Neural progenitor cell (in vitro differentiated cells): ENCODE measurements around the gene ARMC9. TPM values are rescaled to one million over a fixed set of nuclear protein-coding genes. Genes with fewer than 3 reads are reported as not detected.

Experiments
- DNase-seq: peaks from one replicate; pipeline ENCODE4 v3.0.0-alpha.2; 2016; ENCODE audit warnings: low spot score
- H2AFZ ChIP-seq: fragments of 200-600 bp; sonication (generic); replicated peaks from 2 replicates; pipeline ENCODE4 v1.6.1; 2016; ENCODE audit warnings: antibody characterized with exemption
- H3F3A ChIP-seq: fragments of 200-600 bp; sonication (generic); 2 replicates; pipeline ENCODE4 v1.6.1; 2016; ENCODE audit warnings: antibody characterized with exemption, low read depth
- H3K27ac ChIP-seq: fragments of 200-600 bp; sonication (generic); 2 replicates; pipeline ENCODE4 v1.5.1; 2016; ENCODE audit warnings: mild to moderate bottlenecking
- H3K27me3 ChIP-seq: fragments of 200-600 bp; sonication (generic); 2 replicates; pipeline ENCODE4 v1.6.1; 2016; ENCODE audit warnings: mild to moderate bottlenecking, moderate library complexity
- H3K36me3 ChIP-seq: fragments of 200-600 bp; sonication (generic); 2 replicates; pipeline ENCODE4 v1.5.1; 2016
- H3K4me1 ChIP-seq: fragments of 200-600 bp; sonication (generic); 2 replicates; pipeline ENCODE4 v1.6.1; 2016; ENCODE audit warnings: mixed run types
- H3K4me2 ChIP-seq: fragments of 200-600 bp; sonication (generic); 2 replicates; pipeline ENCODE4 v1.6.1; 2016
- H3K4me3 ChIP-seq: fragments of 200-600 bp; sonication (generic); 2 replicates; pipeline ENCODE4 v1.5.1; 2016
- H3K79me2 ChIP-seq: fragments of 200-600 bp; sonication (generic); 2 replicates; pipeline ENCODE4 v1.6.1; 2016; ENCODE audit warnings: low read depth
- H3K9ac ChIP-seq: fragments of 200-600 bp; sonication (generic); 2 replicates; pipeline ENCODE4 v1.6.1; 2016
- H3K9me3 ChIP-seq: fragments of 200-600 bp; sonication (generic); 2 replicates; pipeline ENCODE4 v1.5.1; 2016; ENCODE audit warnings: low read depth
- H4K20me1 ChIP-seq: fragments of 200-600 bp; sonication (generic); 2 replicates; pipeline ENCODE4 v1.6.1; 2016; ENCODE audit warnings: low read depth
- H3K27ac Mint-ChIP-seq: 3 replicates; pipeline ENCODE4 v1.8.0; 2021; ENCODE audit warnings: mixed read lengths
- H3K27me3 Mint-ChIP-seq: 2 replicates; pipeline ENCODE4 v1.8.0; 2022; ENCODE audit warnings: low read depth, mild to moderate bottlenecking, inconsistent platforms, moderate library complexity, mixed read lengths; ENCODE audit not compliant: insufficient read depth
- H3K36me3 Mint-ChIP-seq: 3 replicates; pipeline ENCODE4 v1.8.0; 2021; ENCODE audit warnings: mixed read lengths
- H3K4me1 Mint-ChIP-seq: 3 replicates; pipeline ENCODE4 v1.8.0; 2021; ENCODE audit warnings: mixed read lengths
- H3K4me3 Mint-ChIP-seq: 3 replicates; pipeline ENCODE4 v1.8.0; 2021; ENCODE audit warnings: mild to moderate bottlenecking, moderate library complexity, mixed read lengths
- H3K9me3 Mint-ChIP-seq: 3 replicates; pipeline ENCODE4 v1.8.0; 2020; ENCODE audit warnings: mixed read lengths
- EZH2 ChIP-seq: fragments of 200-600 bp; sonication (generic); IDR thresholded peaks from 2 replicates; pipeline ENCODE4 v1.6.1; 2017; ENCODE audit warnings: antibody characterized with exemption, mild to moderate bottlenecking, moderate library complexity
- EZH2phosphoT487 ChIP-seq: fragments of 200-600 bp; sonication (generic); IDR thresholded peaks from 2 replicates; pipeline ENCODE4 v1.6.1; 2017; ENCODE audit warnings: antibody characterized with exemption
- total RNA-seq: library from RNA; depleted of rRNA; stranded (reverse); fragments of >200 nt; gene quantifications from 2 replicates; pipeline ENCODE4 v1.2.3, GENCODE V29; 2015; ENCODE audit warnings: low replicate concordance
- TF ChIP-seq, protein P1 (sequence below): fragments of 200-600 bp; sonication (generic); IDR thresholded peaks from 2 replicates; pipeline ENCODE4 v1.5.1; 2017; ENCODE audit warnings: antibody characterized with exemption, mild to moderate bottlenecking

ARMC9 gene
- total RNA-seq, 1 donor from 2014 or later: 45.8 TPM

DNA sequence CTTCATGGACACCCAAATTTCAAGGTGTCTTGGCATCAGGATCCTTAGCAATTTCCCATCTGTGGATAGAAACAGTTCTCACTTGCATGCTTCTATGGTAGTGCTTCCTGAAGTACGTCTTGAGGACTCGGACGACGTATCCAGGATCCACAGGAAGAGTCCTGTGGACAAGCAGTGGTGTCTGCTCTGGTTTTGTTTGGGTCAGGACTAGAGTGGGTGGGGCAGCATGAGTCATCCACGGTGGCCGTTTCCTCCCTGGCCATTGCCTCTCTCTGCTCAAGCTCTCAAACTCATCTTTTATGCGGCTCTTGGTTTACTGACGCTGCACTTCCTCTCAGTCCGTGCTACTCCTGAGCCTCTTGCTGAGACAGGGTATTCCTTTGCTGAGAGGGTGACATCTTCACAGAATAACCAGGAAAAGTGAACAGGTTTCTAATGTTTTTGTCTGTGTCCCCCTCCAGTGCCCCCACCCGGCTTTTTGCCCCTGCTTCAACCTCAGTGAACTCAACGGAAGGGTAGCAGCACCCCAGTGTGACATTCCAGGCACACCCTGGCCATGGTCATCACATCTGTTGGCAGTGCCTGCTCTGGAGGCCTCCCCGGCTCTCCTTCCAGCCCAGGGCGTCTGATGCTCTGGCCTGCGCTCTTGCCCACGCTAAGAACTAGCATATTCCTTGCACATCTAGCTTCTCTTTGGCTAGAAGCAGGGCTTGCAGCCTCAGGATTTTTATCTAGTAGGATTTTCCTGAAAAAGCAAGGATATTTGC, 62.2 kb downstream of the ARMC9 start:
- H2AFZ ChIP-seq: no peak overlapping the region
- Mint-ChIP-seq H3K4me1 (peaks cover 9% of the 10 kb centered on the region), H3K9me3 (no peaks in the 10 kb centered on the region), H3K27me3 (peaks cover 2% of the 10 kb centered on the region), H3K27ac (no peak overlapping the region), H3K36me3 (peaks cover 34% of the 10 kb centered on the region), H3K4me3 (no peak overlapping the region)
- H3K79me2 ChIP-seq: no peaks in the 10 kb centered on the region
- TF ChIP-seq, protein P1, sequence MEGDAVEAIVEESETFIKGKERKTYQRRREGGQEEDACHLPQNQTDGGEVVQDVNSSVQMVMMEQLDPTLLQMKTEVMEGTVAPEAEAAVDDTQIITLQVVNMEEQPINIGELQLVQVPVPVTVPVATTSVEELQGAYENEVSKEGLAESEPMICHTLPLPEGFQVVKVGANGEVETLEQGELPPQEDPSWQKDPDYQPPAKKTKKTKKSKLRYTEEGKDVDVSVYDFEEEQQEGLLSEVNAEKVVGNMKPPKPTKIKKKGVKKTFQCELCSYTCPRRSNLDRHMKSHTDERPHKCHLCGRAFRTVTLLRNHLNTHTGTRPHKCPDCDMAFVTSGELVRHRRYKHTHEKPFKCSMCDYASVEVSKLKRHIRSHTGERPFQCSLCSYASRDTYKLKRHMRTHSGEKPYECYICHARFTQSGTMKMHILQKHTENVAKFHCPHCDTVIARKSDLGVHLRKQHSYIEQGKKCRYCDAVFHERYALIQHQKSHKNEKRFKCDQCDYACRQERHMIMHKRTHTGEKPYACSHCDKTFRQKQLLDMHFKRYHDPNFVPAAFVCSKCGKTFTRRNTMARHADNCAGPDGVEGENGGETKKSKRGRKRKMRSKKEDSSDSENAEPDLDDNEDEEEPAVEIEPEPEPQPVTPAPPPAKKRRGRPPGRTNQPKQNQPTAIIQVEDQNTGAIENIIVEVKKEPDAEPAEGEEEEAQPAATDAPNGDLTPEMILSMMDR: no peak
- TF ChIP-seq EZH2phosphoT487 (no peak), EZH2 (no peak)
- H3K27me3 ChIP-seq: no peaks in the 10 kb centered on the region
- no peak overlapping the region for H3K9ac ChIP-seq
- no peaks in the 10 kb centered on the region for H3K9me3 ChIP-seq
- H3K4me3 ChIP-seq: no peak overlapping the region
- no peak for DNase-seq
- H3F3A ChIP-seq: no peaks in the 10 kb centered on the region
- H3K4me2 ChIP-seq: no peak overlapping the region
- no peaks in the 10 kb centered on the region for H3K4me1 ChIP-seq
- H3K27ac ChIP-seq: no peak overlapping the region
- no peaks in the 10 kb centered on the region for H3K36me3 ChIP-seq
- H4K20me1 ChIP-seq: no peaks in the 10 kb centered on the region

DNA sequence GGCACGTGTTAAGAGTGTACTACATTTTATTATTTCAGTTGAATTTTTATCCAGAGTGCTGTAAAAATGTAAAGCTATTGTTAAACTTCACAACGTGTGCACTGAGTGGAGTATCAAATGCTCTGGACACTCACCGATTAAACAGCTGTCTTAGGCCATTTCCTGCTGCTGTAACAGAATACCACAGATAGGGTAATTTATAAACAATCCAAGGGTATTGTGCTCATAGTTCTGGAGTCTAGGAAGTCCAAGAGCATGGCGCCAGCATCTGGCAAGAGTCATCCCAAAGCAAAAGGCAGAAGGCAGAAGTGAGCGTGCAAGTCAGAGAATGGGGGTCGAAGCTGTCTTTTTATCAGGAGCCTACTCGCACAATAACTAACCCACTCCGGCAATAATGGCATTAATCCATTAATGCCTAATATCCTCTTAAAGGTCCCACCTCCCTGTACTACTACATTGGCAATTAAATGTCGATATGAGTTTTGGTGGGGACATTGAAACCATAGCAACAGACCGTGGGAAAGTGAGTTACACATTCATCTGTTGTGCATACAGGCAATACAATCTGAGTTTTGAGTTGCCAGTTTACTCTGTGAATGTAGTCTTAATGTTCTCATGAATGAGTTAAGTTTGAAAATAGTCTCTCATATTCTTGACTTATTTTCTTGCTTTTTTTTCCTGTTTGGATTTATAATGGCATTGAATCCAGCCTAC, 64.8 kb downstream of the ARMC9 start:
- Histone ChIP-seq H3K27ac (no peak overlapping the region), H3K27me3 (no peaks in the 10 kb centered on the region), H4K20me1 (no peaks in the 10 kb centered on the region), H2AFZ (no peak overlapping the region), H3K9ac (no peak overlapping the region), H3K4me1 (no peaks in the 10 kb centered on the region), H3K9me3 (no peaks in the 10 kb centered on the region), H3K36me3 (no peaks in the 10 kb centered on the region), H3K79me2 (no peaks in the 10 kb centered on the region), H3K4me3 (no peak overlapping the region), H3K4me2 (no peak overlapping the region), H3F3A (no peaks in the 10 kb centered on the region)
- Mint-ChIP-seq H3K27me3 (no peaks in the 10 kb centered on the region), H3K9me3 (no peaks in the 10 kb centered on the region), H3K4me1 (peaks cover 9% of the 10 kb centered on the region), H3K4me3 (no peak overlapping the region), H3K27ac (no peak overlapping the region), H3K36me3 (peaks cover 33% of the 10 kb centered on the region)
- TF ChIP-seq, protein P1: no peak
- TF ChIP-seq EZH2 (no peak), EZH2phosphoT487 (no peak)
- no peak for DNase-seq

DNA sequence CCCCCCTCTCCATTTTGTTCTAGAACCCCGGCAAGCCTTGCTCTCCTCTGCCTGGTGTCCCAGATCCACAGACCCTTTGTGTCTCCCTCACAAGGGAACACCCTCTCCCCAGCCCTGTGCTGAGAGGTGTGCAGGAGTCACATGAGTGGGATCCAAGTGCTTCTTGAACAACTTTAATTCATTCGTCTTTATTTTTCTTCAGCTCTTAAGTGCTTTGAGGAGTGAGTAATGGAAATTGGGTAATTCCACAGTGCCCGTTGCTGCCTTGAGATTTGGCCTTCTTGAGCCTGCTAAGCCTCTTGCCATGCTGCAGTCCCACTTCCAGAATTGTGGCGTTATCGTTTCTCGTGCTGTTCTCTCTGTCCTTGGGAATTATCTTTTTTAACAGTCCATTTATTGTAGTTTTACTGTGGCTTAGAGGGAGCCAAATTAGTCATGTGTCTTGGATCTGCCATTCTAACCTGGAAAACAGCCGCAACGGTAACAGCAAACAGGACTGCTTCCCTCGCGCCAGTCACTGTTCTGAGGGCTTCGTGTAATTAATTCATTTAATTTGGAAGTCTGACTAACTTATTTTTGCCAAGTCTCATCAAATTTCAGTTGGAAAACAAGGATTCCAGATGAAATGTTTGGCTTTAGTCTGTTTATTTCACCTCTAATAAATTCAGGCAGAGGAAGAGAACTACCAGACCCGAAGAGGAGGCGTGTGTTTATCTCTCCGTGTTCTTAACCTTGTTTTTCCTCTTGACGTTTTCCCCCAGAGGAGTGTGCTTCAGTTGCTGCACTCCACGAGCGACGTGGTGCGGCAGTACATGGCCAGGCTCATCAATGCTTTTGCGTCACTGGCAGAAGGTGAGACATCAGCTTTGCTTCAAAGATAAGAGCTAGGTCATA, 72.0 kb downstream of the ARMC9 start:
- H3K9ac ChIP-seq: no peak overlapping the region

More for the DNA sequence above, 72.0 kb downstream of the ARMC9 start:
- no peak overlapping the region for H3K27ac ChIP-seq
- no peak overlapping the region for H3K4me3 Mint-ChIP-seq
- no peaks in the 10 kb centered on the region for H3K4me1 ChIP-seq
- H3K9me3 Mint-ChIP-seq: no peaks in the 10 kb centered on the region
- H3K4me2 ChIP-seq: no peak overlapping the region
- no peaks in the 10 kb centered on the region for H3K79me2 ChIP-seq
- H3K4me1 Mint-ChIP-seq: no peaks in the 10 kb centered on the region
- peaks cover 44% of the 10 kb centered on the region for H3K36me3 Mint-ChIP-seq
- H4K20me1 ChIP-seq: no peaks in the 10 kb centered on the region
- no peaks in the 10 kb centered on the region for H3K36me3 ChIP-seq
- H3K27me3 Mint-ChIP-seq: peaks cover 3% of the 10 kb centered on the region
- H3F3A ChIP-seq: no peaks in the 10 kb centered on the region
- no peaks in the 10 kb centered on the region for H3K9me3 ChIP-seq
- TF ChIP-seq EZH2phosphoT487: no peak
- TF ChIP-seq EZH2: no peak
- TF ChIP-seq, protein P1: no peak
- no peak for DNase-seq
- no peaks in the 10 kb centered on the region for H3K27me3 ChIP-seq
- H3K4me3 ChIP-seq: no peak overlapping the region
- no peak overlapping the region for H2AFZ ChIP-seq
- H3K27ac Mint-ChIP-seq: no peak overlapping the region
